ENCODE data around the gene FAM47B. TPM values are rescaled to one million over a fixed set of nuclear protein-coding genes. Genes with fewer than 3 reads are reported as not detected.

FAM47B gene
- total and polyA plus RNA-seq, 12 donors: not detected

GRCh38 chrX:34987646-34988045 lies 45.0 kb downstream of the FAM47B start:
- intact Hi-C loops (cut with DNase I): no loop called here
- Histone ChIP-seq H3K27me3 (no peaks in the 10 kb centered on the region), H3K36me3 (no peaks in the 10 kb centered on the region), H3K4me3 (no peak overlapping the region), H3K9me3 (peaks cover 0 to 3% (median 0%) of the 10 kb centered on the region in 11 donors), H3K4me1 (no peaks in the 10 kb centered on the region), H3K27ac (no peak overlapping the region)
- WGBS, 2 donors: 91 to 100% methylated on average over 1 of the region's 1 CpG
- no peak for ATAC-seq
- TF ChIP-seq CTCF (IDR thresholded peaks at IDR 0.05): no peak
- no peak for DNase-seq

Measured in heart right ventricle (tissue), 16 donors.